UCSD-AML1 (cell line): ENCODE data around the gene SZRD1.
A peak's percentile ranks its signal among the peaks of the same experiment; 100 is the strongest.

Experiments used
- DNase-seq: peaks from one replicate; lab custom pipeline; 2025; ENCODE audit not compliant: unreplicated experiment; lab: John Stamatoyannopoulos, UW

SZRD1 gene

GRCh38 chr1:16393570-16394521 lies 26.8 kb downstream of the SZRD1 start:
- no peak for DNase-seq

GRCh38 chr1:16394977-16395376 lies 27.9 kb downstream of the SZRD1 start:
- DNase-seq = no peak

DNA sequence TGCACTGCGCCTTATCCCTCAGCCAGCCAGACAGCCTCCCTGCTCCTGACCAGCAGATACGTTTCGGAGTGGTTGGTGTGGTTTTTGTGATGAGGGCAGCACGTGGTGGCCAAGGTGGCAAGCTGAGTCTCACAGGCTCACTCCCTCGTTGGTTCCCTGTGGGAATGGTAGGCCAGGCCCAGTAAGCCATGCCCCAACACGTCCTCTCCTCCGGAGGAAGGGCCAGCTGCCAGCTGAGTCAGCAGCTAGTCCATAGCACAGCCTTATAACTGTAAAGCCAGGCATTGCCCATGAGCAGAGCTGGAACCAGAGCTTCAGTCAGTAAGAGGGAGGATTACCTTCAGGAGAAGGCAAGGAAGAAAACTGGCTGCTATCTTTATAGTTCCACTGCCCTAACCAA lies 29.5 kb downstream of the SZRD1 start:
- DNase-seq = no peak

DNA sequence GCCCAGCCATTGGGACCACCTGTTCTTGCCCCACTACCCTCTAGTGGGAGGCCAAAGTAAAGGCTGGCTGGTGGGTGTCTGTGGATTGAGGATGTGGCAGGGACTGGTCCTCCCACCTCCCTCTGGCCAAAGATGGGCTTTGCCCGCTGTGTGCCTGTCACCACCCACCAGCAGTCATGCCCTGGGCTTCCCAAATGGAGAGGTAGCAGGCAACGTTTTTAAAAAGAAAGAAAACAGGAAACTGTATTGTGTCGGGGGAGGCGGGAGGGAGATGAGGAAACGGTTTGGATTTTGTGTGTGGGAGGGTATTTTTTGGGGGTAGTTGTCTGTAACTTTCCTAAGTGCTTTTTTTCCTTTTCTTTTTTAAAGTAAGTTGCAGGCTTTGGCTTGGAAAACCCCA lies 30.1 kb downstream of the SZRD1 start:
- DNase-seq = no peak

GRCh38 chr1:16398371-16398953 lies 31.4 kb downstream of the SZRD1 start:
- no peak for DNase-seq

- DNase-seq = no peak
These were observed 35.7 kb downstream of the SZRD1 start for GRCh38 chr1:16402742-16403141.

DNA sequence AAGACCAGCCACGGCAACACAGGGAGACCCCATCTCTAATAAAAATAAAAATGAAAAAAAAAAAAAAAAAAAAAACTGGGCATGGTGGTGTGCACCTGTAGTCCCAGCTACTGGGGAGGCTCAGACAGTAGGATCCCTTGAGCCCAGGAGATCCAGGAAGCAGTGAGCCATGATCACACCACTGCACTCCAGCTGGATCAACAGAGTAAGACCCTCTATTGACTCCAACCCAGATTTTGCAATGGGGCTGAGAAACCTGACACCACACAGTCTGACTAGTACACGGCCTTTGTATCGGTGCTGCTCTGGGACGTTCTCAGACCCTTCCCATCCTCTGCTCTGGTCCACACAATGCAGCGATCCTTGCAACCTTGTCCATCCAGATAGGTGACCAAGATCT lies 38.4 kb downstream of the SZRD1 start:
- DNase-seq = no peak

DNA sequence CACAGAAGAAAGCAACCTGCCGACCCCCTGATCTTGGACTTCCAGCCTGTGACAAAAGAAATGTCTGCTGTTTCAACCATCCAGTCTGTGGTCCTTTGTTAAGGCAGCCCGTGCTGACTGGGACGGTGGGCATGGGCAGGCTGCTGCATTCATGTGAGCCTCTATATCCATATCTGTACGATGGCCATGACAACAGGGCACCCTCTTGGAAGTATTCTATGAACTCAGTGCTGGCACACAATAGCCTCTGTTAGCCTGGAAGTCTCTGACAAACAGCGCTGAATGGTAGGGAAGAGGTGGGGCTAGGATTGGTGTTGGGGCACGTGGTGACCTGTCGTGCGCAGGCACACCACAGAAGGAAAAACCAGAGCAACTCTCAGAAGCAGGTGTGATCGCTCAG lies 39.8 kb downstream of the SZRD1 start:
- DNase-seq = no peak

- no peak for DNase-seq
These were observed 42.6 kb downstream of the SZRD1 start for GRCh38 chr1:16409536-16410152.

GRCh38 chr1:16410803-16411202 lies 43.8 kb downstream of the SZRD1 start:
- DNase-seq = no peak

- no peak for DNase-seq
These were observed 46.1 kb downstream of the SZRD1 start for GRCh38 chr1:16413191-16413590.

DNA sequence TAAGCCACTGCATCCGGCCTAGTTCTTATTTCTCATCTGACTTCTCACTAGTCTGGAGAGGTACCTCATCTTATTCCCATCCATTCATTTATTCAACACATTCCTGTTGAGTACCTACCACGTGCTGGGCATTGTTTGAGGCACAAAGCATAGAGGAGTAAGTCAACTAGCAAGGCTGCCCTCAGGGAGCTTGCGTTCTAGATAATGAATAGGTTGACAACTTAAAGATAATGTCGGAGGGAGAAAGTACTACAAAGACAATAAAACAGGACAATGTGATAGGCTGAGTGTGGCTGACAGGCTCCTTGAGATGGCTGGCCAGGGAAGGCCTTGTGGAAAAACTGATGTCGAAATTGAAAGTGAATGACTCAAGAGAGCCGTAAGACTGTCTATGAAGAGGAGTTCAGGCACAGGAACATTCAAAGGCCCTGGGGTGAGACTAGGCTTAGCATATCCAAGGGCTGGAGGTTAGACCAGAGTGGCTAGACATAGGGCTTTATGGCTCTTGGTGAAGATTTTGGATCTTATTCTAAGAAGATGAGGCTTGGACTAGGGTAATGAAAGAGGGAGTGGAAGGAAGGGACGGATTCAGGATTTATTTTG lies 51.9 kb downstream of the SZRD1 start:
- no peak for DNase-seq

DNA sequence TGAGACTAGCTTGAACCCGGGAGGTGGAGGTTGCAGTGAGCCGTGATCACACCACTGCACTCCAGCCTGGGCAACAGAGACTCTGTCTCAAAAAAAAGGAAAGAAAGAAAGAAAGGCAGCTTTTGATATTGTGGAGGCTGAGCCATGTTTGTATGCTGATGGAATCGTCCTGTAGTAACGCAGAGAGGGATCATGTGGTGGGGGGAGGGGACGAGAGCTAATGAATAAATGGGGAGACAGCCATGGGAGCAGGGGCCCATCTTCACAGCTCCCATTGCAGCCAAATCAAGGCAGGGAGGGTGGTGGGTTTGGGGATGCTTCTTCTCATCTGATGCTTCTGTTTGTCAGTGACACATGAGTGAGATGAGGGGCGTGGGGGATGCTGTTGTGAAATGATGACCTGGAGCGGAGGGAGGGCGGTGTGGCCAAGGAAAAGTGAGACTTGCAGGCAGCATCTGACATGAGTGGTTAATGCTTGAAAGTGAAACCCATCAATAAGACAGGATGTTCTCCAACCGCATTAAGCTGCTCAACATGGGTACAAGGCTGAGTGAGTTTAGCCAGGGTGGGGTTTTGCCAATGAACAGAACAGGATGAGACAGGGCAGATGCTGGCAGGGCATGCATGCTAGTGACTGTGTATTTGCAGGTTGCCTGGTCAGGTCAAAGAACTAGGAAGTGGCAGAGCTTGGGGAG lies 53.5 kb downstream of the SZRD1 start:
- DNase-seq = no peak

DNA sequence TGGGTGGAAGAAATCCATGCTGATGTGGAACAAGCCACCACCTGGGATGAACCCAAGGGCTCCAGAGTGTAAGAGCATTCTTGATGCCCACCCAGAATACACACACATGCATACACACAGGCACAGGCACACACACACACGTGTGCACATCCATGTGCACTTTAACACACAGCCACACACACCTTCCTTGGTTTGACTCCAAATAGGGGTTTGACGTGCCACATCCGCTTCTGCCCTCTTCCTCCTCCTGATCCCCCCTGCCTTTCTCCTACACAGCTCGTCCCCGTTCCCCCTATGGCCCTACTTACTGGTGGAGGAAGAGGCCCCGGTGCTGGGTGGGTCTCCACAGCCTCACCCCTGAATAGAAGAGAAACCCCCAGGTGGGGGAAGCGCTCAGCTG lies 54.2 kb downstream of the SZRD1 start:
- no peak for DNase-seq

- no peak for DNase-seq
These were observed 55.0 kb downstream of the SZRD1 start for GRCh38 chr1:16422041-16422440.

GRCh38 chr1:16425125-16426025 lies 58.3 kb downstream of the SZRD1 start:
- DNase-seq = no peak

- DNase-seq = no peak
These were observed 63.6 kb downstream of the SZRD1 start for GRCh38 chr1:16430606-16431005.

DNA sequence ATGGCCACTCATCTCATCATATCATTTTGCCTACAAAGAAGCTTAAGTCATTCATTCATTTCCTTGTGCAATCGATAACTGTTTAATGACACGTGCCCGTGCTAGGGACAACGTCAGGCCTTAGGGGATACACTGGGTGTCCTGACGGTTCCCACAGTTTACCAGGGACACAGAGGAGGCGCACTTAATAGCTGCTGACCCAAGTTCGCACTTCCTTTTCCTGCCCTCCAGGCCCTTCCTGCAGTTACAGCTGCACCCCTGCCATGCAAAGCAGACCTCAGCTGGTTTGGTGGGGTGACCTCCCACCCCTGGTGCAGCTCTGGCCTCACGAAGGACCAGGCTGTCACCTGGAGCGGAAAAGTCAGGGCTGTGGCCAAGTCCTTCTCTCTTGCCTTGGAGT lies 66.0 kb downstream of the SZRD1 start:
- DNase-seq = peak; percentile 30

GRCh38 chr1:16434007-16434406 lies 67.0 kb downstream of the SZRD1 start:
- no peak for DNase-seq

DNA sequence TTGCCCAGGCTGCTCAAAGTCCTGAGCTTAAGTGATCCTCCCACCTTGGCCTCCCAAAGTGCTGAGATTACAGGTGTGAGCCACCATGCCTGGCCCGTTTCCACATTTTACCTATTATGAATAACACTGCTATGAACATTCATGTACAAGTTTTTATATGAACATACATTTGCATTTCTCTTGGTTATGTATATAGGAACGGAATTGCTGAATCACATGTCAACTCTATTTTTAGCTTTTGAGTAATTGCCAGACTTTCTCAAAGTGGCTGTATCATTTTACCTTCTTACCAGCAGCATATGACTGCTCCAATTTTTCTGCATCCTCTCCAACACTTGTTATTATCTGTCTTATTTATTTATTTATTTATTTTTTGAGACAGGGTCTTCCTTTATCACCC lies 67.5 kb downstream of the SZRD1 start:
- DNase-seq = no peak
